Astrocyte of the spinal cord (primary cell): Measurements from ENCODE around the gene EPHA5.
"Not testable (repeated sequence)": the region's sequence is repeated elsewhere in the genome, so short reads cannot be mapped to it uniquely, and the experiment has no call there.

Experiments used
- DNase-seq: peaks from one replicate; pipeline ENCODE4 v3.0.0; 2011; ENCODE audit warnings: low read depth, low spot score
- H3K4me3 ChIP-seq: 2 replicates; pipeline ENCODE4 v1.5.1; 2011; ENCODE audit warnings: low read depth, mild to moderate bottlenecking, low read length, moderate library complexity
- CTCF ChIP-seq: IDR thresholded peaks from 2 replicates; pipeline ENCODE4 v1.5.1; 2012; ENCODE audit warnings: low read depth, mild to moderate bottlenecking, low read length, inconsistent platforms
- in situ Hi-C: cut with HindIII; loops from 2 replicates; pipeline ENCODE4 v1.10.0; 2017; ENCODE audit warnings: low sequenced_read_pairs

EPHA5 gene

GRCh38 chr4:65316534-65316933 lies 353.8 kb downstream of the EPHA5 start:
- TF ChIP-seq CTCF = no peak
- DNase-seq = no peak
- H3K4me3 ChIP-seq = no peak overlapping the region
- in situ Hi-C loops = no loop called here

DNA sequence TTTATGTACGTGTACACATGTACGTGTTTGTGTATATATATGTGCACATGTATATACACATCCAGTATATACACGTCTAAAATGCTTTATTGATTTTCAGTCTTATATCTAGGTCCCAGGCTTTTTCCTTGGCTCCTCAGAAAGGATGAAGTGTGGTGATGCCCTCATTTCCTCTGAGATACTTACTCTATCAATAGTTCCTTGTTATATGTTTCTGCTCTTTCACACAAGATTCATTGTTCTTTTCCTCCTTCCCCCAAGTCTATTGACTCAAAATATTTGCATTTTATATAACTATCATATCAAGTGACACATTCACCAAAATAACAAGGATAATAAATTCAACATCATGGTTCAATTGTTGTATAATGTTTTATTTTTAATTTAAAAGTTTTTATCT lies 359.2 kb downstream of the EPHA5 start:
- no peak overlapping the region for H3K4me3 ChIP-seq
- no peak for TF ChIP-seq CTCF
- DNase-seq = no peak
- in situ Hi-C loops = no loop called here

- in situ Hi-C loops = no loop called here
- no peak overlapping the region for H3K4me3 ChIP-seq
- no peak for TF ChIP-seq CTCF
- DNase-seq = no peak
Observed at GRCh38 chr4:65310586-65310985, 359.7 kb downstream of the EPHA5 start.

- in situ Hi-C loops, H3K4me3 ChIP-seq, DNase-seq: not testable (repeated sequence)
Observed at GRCh38 chr4:65308626-65309025, 361.7 kb downstream of the EPHA5 start.

GRCh38 chr4:65302145-65302544 lies 368.1 kb downstream of the EPHA5 start:
- in situ Hi-C loops = no loop called here

GRCh38 chr4:65296246-65296645 lies 374.0 kb downstream of the EPHA5 start:
- TF ChIP-seq CTCF = no peak
- no peak for DNase-seq
- H3K4me3 ChIP-seq = no peak overlapping the region
- in situ Hi-C loops = no loop called here

More at GRCh38 chr4:65302145-65302544, 368.1 kb downstream of the EPHA5 start:
- no peak for TF ChIP-seq CTCF
- H3K4me3 ChIP-seq = no peak overlapping the region
- DNase-seq = no peak

DNA sequence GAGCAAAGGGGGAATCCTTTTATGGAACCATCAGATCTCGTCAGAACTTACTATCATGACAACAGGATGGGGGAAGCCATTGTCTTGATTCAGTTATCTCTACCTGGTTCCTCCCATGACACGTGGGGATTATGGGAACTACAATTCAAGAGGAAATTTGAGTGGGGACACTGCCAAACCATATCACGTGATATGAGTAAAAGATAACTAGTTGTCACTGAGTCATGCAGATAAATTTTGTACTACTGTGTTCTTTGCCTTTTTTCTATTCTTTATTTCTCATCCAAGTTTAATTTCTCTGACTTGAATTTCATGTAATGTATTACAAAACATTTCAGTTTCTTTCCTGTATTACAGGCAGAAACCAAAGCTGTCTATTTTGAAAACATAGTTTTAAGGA lies 383.2 kb downstream of the EPHA5 start:
- DNase-seq = no peak
- no peak overlapping the region for H3K4me3 ChIP-seq
- no peak for TF ChIP-seq CTCF
- in situ Hi-C loops = no loop called here
